A673 (cell line): ENCODE measurements around the gene TASOR2. TPM values are rescaled to one million over a fixed set of nuclear protein-coding genes. Genes with fewer than 3 reads are reported as not detected.
A peak's percentile ranks its signal among the peaks of the same experiment; 100 is the strongest.

Experiments used
- BruUV-seq: library from RNA; stranded (reverse); fragments of 400-500 nt; replicated peaks from 2 replicates; lab custom pipeline; 2021; lab: Mats Ljungman, UMichigan
- CTCF ChIA-PET: fragments of 300-600 bp; sonication (Branson Sonifier 250); formaldehyde crosslinking; loops from one replicate; lab custom pipeline; 2022; ENCODE audit warnings: antibody characterized with exemption; lab: Charles Lee
- POLR2A ChIA-PET: fragments of 300-600 bp; sonication (Branson Sonifier 250); formaldehyde crosslinking; loops from one replicate; lab custom pipeline; 2022; ENCODE audit warnings: antibody characterized with exemption; ENCODE audit not compliant: low non-redundant PET; lab: Charles Lee
- DNase-seq: peaks from one replicate; pipeline ENCODE4 v3.0.0-alpha.2; 2015; ENCODE audit warnings: low spot score
- H3K27ac ChIP-seq: fragments of 200-600 bp; sonication (generic); 2 replicates; pipeline ENCODE4 v1.5.1; 2016; ENCODE audit warnings: mixed run types, low read depth, mild to moderate bottlenecking, mixed read lengths, antibody characterized with exemption, low read length; ENCODE audit not compliant: poor library complexity, severe bottlenecking
- H3K27me3 ChIP-seq: fragments of 200-600 bp; sonication (generic); replicated peaks from 2 replicates; pipeline ENCODE4 v1.6.1; 2017; ENCODE audit warnings: mixed run types, low read depth, mild to moderate bottlenecking, mixed read lengths, antibody characterized with exemption, low read length; ENCODE audit not compliant: insufficient read depth, poor library complexity
- H3K36me3 ChIP-seq: fragments of 200-600 bp; sonication (generic); 2 replicates; pipeline ENCODE4 v1.6.1; 2016; ENCODE audit warnings: mixed run types, mild to moderate bottlenecking, mixed read lengths, antibody characterized with exemption, low read length; ENCODE audit not compliant: insufficient read depth, poor library complexity, severe bottlenecking
- H3K4me1 ChIP-seq: fragments of 200-600 bp; sonication (generic); 2 replicates; pipeline ENCODE4 v1.6.1; 2017; ENCODE audit warnings: mixed run types, mild to moderate bottlenecking, mixed read lengths, antibody characterized with exemption, low read length; ENCODE audit not compliant: insufficient read depth, poor library complexity, severe bottlenecking
- H3K4me3 ChIP-seq: fragments of 200-600 bp; sonication (generic); 2 replicates; pipeline ENCODE4 v1.5.1; 2016; ENCODE audit warnings: low read depth, mixed run types, mild to moderate bottlenecking, mixed read lengths, low read length; ENCODE audit not compliant: poor library complexity, severe bottlenecking
- H3K9me3 ChIP-seq: fragments of 200-600 bp; sonication (generic); 2 replicates; pipeline ENCODE4 v1.6.1; 2016; ENCODE audit warnings: mixed run types, low read depth, mild to moderate bottlenecking, mixed read lengths, antibody characterized with exemption, low read length; ENCODE audit not compliant: poor library complexity, severe bottlenecking
- CTCF ChIP-seq: fragments of 300-800, 200-600 bp; sonication (generic); conservative IDR thresholded peaks from 2 replicates; pipeline ENCODE4 v1.5.1; 2017; ENCODE audit warnings: low read depth, mild to moderate bottlenecking, antibody characterized with exemption, low read length, moderate library complexity, mixed read lengths
- EZH2 ChIP-seq: fragments of 200-600 bp; sonication (generic); IDR thresholded peaks from 2 replicates; pipeline ENCODE4 v1.6.1; 2017; ENCODE audit warnings: borderline replicate concordance, low read depth, mild to moderate bottlenecking, mixed read lengths, antibody characterized with exemption, low read length; ENCODE audit not compliant: poor library complexity, severe bottlenecking
- intact Hi-C: fragments of 100-400 bp; cut with micrococcal nuclease; formaldehyde crosslinking; loops from one replicate; pipeline ENCODE4 v1.10.0; 2022; ENCODE audit not compliant: unreplicated experiment
- total RNA-seq: library from RNA; stranded (reverse); gene quantifications from 2 replicates; pipeline ENCODE4 v1.2.3, GENCODE V29; 2021

Gene TASOR2
- total RNA-seq, 1 experiment from 2014 or later, result 94.5 TPM

GRCh38 chr10:5647507-5648240 is 37.0 kb upstream of the TASOR2 start:
- no TSS peak for BruUV-seq
- H3K27ac ChIP-seq, result no peak overlapping the region
- intact Hi-C loops, result no loop called here
- H3K4me1 ChIP-seq, result no peaks in the 10 kb centered on the region
- H3K4me3 ChIP-seq, result no peak overlapping the region
- no peaks in the 10 kb centered on the region for H3K36me3 ChIP-seq
- no peaks in the 10 kb centered on the region for H3K9me3 ChIP-seq
- no peak for TF ChIP-seq CTCF
- TF ChIP-seq EZH2, result no peak
- no peak for DNase-seq
- ChIA-PET CTCF (no interaction called here), POLR2A (no interaction called here)
- H3K27me3 ChIP-seq, result no peaks in the 10 kb centered on the region

GRCh38 chr10:5648494-5649457 is 35.9 kb upstream of the TASOR2 start:
- no peak overlapping the region for H3K27ac ChIP-seq
- ChIA-PET CTCF (no interaction called here), POLR2A (no interaction called here)
- no peaks in the 10 kb centered on the region for H3K4me1 ChIP-seq
- no peak overlapping the region for H3K4me3 ChIP-seq
- no peaks in the 10 kb centered on the region for H3K36me3 ChIP-seq
- no peaks in the 10 kb centered on the region for H3K9me3 ChIP-seq
- no TSS peak for BruUV-seq
- H3K27me3 ChIP-seq, result no peaks in the 10 kb centered on the region
- peak; percentile 29 for DNase-seq
- TF ChIP-seq EZH2, result no peak
- intact Hi-C loops, result no loop called here

GRCh38 chr10:5649746-5650145 is 34.9 kb upstream of the TASOR2 start:
- DNase-seq, result no peak
- no peaks in the 10 kb centered on the region for H3K27me3 ChIP-seq
- no peaks in the 10 kb centered on the region for H3K9me3 ChIP-seq
- CTCF ChIA-PET, result no interaction called here
- no peaks in the 10 kb centered on the region for H3K36me3 ChIP-seq
- H3K27ac ChIP-seq, result no peak overlapping the region
- no peak overlapping the region for H3K4me3 ChIP-seq
- POLR2A ChIA-PET, result no interaction called here
- H3K4me1 ChIP-seq, result no peaks in the 10 kb centered on the region
- TF ChIP-seq EZH2, result no peak
- no peak for TF ChIP-seq CTCF
- no TSS peak for BruUV-seq
- intact Hi-C loops, result no loop called here
